HepG2 (cell line): ENCODE results near the gene ALCAM. TPM values are rescaled to one million over a fixed set of nuclear protein-coding genes. Genes with fewer than 3 reads are reported as not detected.

Source experiments
- ATF5 ChIP-seq: sonication (generic); formaldehyde crosslinking; IDR thresholded peaks from 2 replicates; pipeline ENCODE4 v1.4.0; 2020; ENCODE audit warnings: mild to moderate bottlenecking, low read depth, missing genetic modification reagents
- BATF2 ChIP-seq: sonication (generic); formaldehyde crosslinking; IDR thresholded peaks from 2 replicates; pipeline ENCODE4 v1.8.0; 2022; ENCODE audit warnings: mild to moderate bottlenecking, missing genetic modification reagents, moderate library complexity
- GATA4 ChIP-seq: sonication (generic); IDR thresholded peaks from 2 replicates; pipeline ENCODE4 v1.6.1; 2016; ENCODE audit warnings: antibody characterized with exemption, low read depth, borderline replicate concordance
- HCFC1 ChIP-seq: fragments of 150-350 bp; IDR thresholded peaks from 2 replicates; pipeline ENCODE4 v1.6.1; 2014; ENCODE audit warnings: low read depth, low read length
- HES4 ChIP-seq: sonication (generic); formaldehyde crosslinking; IDR thresholded peaks from 2 replicates; pipeline ENCODE4 v1.9.0; 2021; ENCODE audit warnings: mild to moderate bottlenecking, missing genetic modification reagents, borderline replicate concordance
- JDP2 ChIP-seq: sonication (generic); formaldehyde crosslinking; IDR thresholded peaks from 2 replicates; pipeline ENCODE4 v1.8.1; 2022; ENCODE audit warnings: missing genetic modification reagents, borderline replicate concordance
- KDM6A ChIP-seq: IDR thresholded peaks from 2 replicates; pipeline ENCODE4 v1.6.1; 2016; ENCODE audit warnings: low read depth
- MXD4 ChIP-seq: IDR thresholded peaks from 2 replicates; pipeline ENCODE4 v1.6.1; 2016; ENCODE audit warnings: mild to moderate bottlenecking, missing biosample characterization, missing genetic modification reagents
- MZF1 ChIP-seq: sonication (generic); formaldehyde crosslinking; IDR thresholded peaks from 2 replicates; pipeline ENCODE4 v1.8.1; 2023; ENCODE audit warnings: mild to moderate bottlenecking, missing genetic modification reagents, borderline replicate concordance
- REST ChIP-seq, 2 experiments: IDR thresholded peaks; 2 replicates each; pipeline ENCODE4 v1.6.1; 2011 to 2012; ENCODE audit warnings: low read length in 2 of 2, borderline replicate concordance in 1 of 2, low read depth in 1 of 2, mild to moderate bottlenecking in 1 of 2, moderate library complexity in 1 of 2
- TSC22D2 ChIP-seq: sonication (generic); formaldehyde crosslinking; IDR thresholded peaks from 2 replicates; pipeline ENCODE4 v1.5.1; 2020; ENCODE audit warnings: missing genetic modification reagents, mild to moderate bottlenecking, borderline replicate concordance
- ZBED4 ChIP-seq: sonication (generic); formaldehyde crosslinking; IDR thresholded peaks from 2 replicates; pipeline ENCODE4 v1.4.0; 2020; ENCODE audit warnings: missing genetic modification reagents, borderline replicate concordance
- ZBTB38 ChIP-seq: sonication (generic); formaldehyde crosslinking; IDR thresholded peaks from 2 replicates; pipeline ENCODE4 v1.5.1; 2020; ENCODE audit warnings: mild to moderate bottlenecking, missing genetic modification reagents
- ZFAT ChIP-seq: sonication (generic); formaldehyde crosslinking; conservative IDR thresholded peaks from 2 replicates; pipeline ENCODE4 v1.8.1; 2023; ENCODE audit warnings: missing genetic modification reagents, inconsistent platforms
- ZNF616 ChIP-seq: sonication (generic); formaldehyde crosslinking; IDR thresholded peaks from 2 replicates; pipeline ENCODE4 v1.5.0; 2020; ENCODE audit warnings: low read depth, mild to moderate bottlenecking, missing genetic modification reagents
- ZNF7 ChIP-seq: IDR thresholded peaks from 2 replicates; pipeline ENCODE4 v1.6.1; 2016; ENCODE audit warnings: missing biosample characterization, missing genetic modification reagents
- ZNF792 ChIP-seq: IDR thresholded peaks from 2 replicates; pipeline ENCODE4 v1.6.1; 2016
- polyA plus RNA-seq, 8 experiments: library from polyadenylated mRNA; depleted of rRNA in 3 of 8; stranded (reverse) in 7 of 8; unstranded in 1 of 8; fragments of >200 nt; fragmentation: Illumina TruSeq in 4 of 8; extraction: Trizol in 4 of 8; gene quantifications; 2 replicates each; pipeline versions ENCODE4 v1.2.1 to v1.2.3, GENCODE V29; 2011 to 2016; ENCODE audit warnings: low read depth in 4 of 8, missing spikeins in 1 of 8, mixed read lengths in 1 of 8; ENCODE audit not compliant: insufficient read depth in 1 of 8
- total RNA-seq, 5 experiments: library from RNA; depleted of rRNA; stranded (reverse); fragments of >200 nt; fragmentation: Illumina TruSeq; extraction: Trizol; gene quantifications; 2 replicates each; pipeline ENCODE4 v1.2.3, GENCODE V29; 2016; ENCODE audit warnings: low read depth in 1 of 5
- TF ChIP-seq, protein P1 (sequence below): sonication (generic); formaldehyde crosslinking; IDR thresholded peaks from 2 replicates; pipeline ENCODE4 v1.4.0; 2020; ENCODE audit warnings: low read depth, mild to moderate bottlenecking, missing genetic modification reagents
- TF ChIP-seq, protein P2 (sequence below): sonication (generic); formaldehyde crosslinking; IDR thresholded peaks from 2 replicates; pipeline ENCODE4 v1.5.0; 2020; ENCODE audit warnings: missing genetic modification reagents

The ALCAM gene
- total and polyA plus RNA-seq, 2 of the 13 experiments (the other 11 are each of a cell fraction or from before 2014, with no cell fraction given), result 26.0 to 33.1 TPM

GRCh38 chr3:105387122-105387751, 20.5 kb downstream of the ALCAM start (continued):
- TF ChIP-seq REST (IDR thresholded peaks at IDR 0.05; ENCODE audit: borderline replicate concordance in 1 of 2, low read depth in 1 of 2, low read length in 2 of 2) (peak in 1 of 2 experiments; percentile 68; a peak in 1 of 4 replicates), ZBED4 (no peak), KDM6A (no peak; the same call in 1 of the 2 replicates), TSC22D2 (CRISPR knock-in tag) (no peak), ZFAT (CRISPR knock-in tag) (no peak), ATF5 (CRISPR knock-in tag) (no peak), GATA4 (peak; percentile 62; the same call in 1 of the 2 replicates), HCFC1 (no peak), HES4 (CRISPR knock-in tag) (no peak), MXD4 (no peak), ZNF7 (CRISPR knock-in tag) (no peak), BATF2 (CRISPR knock-in tag) (no peak), ZNF792 (CRISPR knock-in tag) (no peak), JDP2 (CRISPR knock-in tag) (no peak; the same call in 1 of the 2 replicates), ZNF616 (CRISPR knock-in tag) (no peak), ZBTB38 (CRISPR knock-in tag) (no peak), MZF1 (CRISPR knock-in tag) (no peak)
- TF ChIP-seq, protein P1, sequence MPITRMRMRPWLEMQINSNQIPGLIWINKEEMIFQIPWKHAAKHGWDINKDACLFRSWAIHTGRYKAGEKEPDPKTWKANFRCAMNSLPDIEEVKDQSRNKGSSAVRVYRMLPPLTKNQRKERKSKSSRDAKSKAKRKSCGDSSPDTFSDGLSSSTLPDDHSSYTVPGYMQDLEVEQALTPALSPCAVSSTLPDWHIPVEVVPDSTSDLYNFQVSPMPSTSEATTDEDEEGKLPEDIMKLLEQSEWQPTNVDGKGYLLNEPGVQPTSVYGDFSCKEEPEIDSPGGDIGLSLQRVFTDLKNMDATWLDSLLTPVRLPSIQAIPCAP (CRISPR knock-in tag), result no peak
- TF ChIP-seq, protein P2, sequence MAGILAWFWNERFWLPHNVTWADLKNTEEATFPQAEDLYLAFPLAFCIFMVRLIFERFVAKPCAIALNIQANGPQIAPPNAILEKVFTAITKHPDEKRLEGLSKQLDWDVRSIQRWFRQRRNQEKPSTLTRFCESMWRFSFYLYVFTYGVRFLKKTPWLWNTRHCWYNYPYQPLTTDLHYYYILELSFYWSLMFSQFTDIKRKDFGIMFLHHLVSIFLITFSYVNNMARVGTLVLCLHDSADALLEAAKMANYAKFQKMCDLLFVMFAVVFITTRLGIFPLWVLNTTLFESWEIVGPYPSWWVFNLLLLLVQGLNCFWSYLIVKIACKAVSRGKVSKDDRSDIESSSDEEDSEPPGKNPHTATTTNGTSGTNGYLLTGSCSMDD (CRISPR knock-in tag), result no peak
